ENCODE measurements around the gene TBL2. TPM values are rescaled to one million over a fixed set of nuclear protein-coding genes. Genes with fewer than 3 reads are reported as not detected.
"Not testable (repeated sequence)": the region's sequence is repeated elsewhere in the genome, so short reads cannot be mapped to it uniquely, and the experiment has no call there.

TBL2 gene
- total and polyA plus RNA-seq, 2 experiments from 2014 or later, result 65.3 to 80.3 TPM

DNA sequence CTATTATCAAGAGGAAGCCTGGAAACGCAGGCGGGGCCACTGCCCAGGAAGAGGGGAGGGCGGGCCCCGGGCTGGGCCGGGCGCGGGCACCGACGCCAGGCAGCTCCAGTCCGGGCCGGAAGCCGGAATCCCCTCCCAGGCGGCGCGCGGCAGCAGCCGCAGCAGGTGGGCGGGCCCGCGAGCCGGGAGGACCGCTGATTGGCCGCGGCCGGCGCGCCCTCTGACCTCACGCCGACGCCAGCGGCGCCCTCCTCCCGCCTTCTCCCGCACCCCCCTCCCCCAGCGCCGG, 21.3 kb downstream of the TBL2 start:
- peak overlapping the region; percentile 91 for H3K4me3 ChIP-seq
- peak; percentile 95 to 96 for DNase-seq (ENCODE audit: low read depth in 1 of 2, low spot score in 1 of 2)
- no peaks in the 10 kb centered on the region for H3K27me3 ChIP-seq
- TF ChIP-seq, protein P1, sequence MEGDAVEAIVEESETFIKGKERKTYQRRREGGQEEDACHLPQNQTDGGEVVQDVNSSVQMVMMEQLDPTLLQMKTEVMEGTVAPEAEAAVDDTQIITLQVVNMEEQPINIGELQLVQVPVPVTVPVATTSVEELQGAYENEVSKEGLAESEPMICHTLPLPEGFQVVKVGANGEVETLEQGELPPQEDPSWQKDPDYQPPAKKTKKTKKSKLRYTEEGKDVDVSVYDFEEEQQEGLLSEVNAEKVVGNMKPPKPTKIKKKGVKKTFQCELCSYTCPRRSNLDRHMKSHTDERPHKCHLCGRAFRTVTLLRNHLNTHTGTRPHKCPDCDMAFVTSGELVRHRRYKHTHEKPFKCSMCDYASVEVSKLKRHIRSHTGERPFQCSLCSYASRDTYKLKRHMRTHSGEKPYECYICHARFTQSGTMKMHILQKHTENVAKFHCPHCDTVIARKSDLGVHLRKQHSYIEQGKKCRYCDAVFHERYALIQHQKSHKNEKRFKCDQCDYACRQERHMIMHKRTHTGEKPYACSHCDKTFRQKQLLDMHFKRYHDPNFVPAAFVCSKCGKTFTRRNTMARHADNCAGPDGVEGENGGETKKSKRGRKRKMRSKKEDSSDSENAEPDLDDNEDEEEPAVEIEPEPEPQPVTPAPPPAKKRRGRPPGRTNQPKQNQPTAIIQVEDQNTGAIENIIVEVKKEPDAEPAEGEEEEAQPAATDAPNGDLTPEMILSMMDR (IDR thresholded peaks at IDR 0.05; ENCODE audit: low read depth, low read length), result no peak
- no peaks in the 10 kb centered on the region for H3K36me3 ChIP-seq
- H3K4me1 ChIP-seq (ENCODE audit: low read depth), result no peaks in the 10 kb centered on the region
- peak overlapping the region; percentile 100 for H3K27ac ChIP-seq
- no peaks in the 10 kb centered on the region for H3K9me3 ChIP-seq (ENCODE audit: low read depth)

DNA sequence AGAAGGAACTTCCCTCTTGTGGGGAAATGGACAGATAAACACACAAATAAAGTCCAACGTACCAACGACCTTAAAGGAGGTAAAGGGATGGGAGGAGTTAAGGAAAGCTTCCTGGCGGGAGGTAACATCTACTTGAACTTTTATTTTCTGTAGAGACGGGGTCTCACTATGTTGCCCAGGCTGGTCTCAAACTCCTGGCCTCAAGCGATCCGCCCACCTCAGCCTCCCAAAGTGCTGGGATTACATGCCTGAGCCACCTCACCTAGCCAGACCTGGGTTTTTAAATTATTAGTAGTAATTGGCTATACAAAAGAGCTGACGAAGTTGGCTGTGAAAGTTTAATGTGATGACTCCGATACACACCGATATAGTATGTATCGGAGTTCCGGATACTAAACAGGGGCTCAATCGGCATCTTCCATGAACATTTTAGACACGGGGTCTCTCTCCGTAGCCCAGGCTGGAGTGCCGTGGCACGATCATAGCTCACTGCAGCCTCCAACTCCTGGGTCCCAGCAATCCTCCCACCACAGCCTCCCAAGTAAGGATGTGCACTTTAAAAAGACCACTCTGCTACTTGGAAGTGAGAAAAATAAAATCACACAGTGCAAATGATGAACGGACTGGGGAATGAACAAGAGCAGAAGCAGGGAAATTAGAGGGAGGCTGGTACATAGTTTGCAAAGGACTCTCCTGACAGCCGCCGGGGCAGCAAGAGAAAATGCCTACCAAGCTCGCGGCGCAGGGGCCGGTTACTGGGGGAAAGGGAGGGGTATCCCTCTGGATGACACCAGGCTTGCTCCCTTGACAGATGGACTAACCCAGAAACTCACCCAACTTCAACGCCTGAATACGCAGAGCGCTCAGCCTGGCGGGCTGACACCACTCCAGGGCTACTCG, 21.9 kb downstream of the TBL2 start:
- no peaks in the 10 kb centered on the region for H3K27me3 ChIP-seq
- H3K27ac ChIP-seq, result peak overlapping the region; percentile 100
- no peaks in the 10 kb centered on the region for H3K4me1 ChIP-seq (ENCODE audit: low read depth)
- H3K9me3 ChIP-seq (ENCODE audit: low read depth), result no peaks in the 10 kb centered on the region
- H3K4me3 ChIP-seq, result peak overlapping the region; percentile 91
- H3K36me3 ChIP-seq, result peaks cover 4% of the 10 kb centered on the region
- TF ChIP-seq, protein P1 (IDR thresholded peaks at IDR 0.05; ENCODE audit: low read depth, low read length), result no peak
- no peak for DNase-seq (ENCODE audit: low read depth in 1 of 2, low spot score in 1 of 2)

DNA sequence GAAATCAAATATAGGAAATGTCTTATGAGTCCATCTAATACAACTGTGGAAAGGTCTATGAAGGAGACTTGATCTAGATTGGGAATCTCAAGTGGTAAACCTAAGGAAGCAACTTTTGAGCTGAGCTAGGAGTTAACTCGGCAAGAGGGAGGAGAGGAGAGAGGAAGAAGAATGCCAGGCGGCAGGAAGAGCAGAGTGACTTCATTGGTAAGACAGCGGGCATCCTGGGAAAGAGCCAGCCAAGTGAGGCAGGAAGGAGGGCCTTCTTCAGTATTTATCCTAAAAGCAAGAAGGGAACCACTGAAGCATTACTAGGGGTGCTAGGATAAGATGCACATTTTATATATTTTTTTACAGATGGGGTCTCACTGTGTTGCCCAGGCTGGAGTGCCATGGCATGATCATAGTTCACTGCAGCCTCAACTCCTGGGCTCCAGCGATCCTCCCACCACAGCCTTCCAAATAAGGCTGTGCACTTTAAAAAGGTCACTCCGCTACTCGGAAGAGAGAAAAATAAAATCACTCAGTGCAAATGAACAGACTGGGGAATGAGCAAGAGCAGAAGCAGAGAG, 22.9 kb downstream of the TBL2 start:
- Histone ChIP-seq H3K36me3 (peaks cover 8% of the 10 kb centered on the region), H3K27ac (peak overlapping the region; percentile 100), H3K4me3 (no peak overlapping the region), H3K9me3 (ENCODE audit: low read depth) (no peaks in the 10 kb centered on the region), H3K4me1 (ENCODE audit: low read depth) (no peaks in the 10 kb centered on the region), H3K27me3 (no peaks in the 10 kb centered on the region)
- peak in 1 of 2 donors; percentile 6 for DNase-seq (ENCODE audit: low read depth in 1 of 2, low spot score in 1 of 2)
- TF ChIP-seq, protein P1 (IDR thresholded peaks at IDR 0.05; ENCODE audit: low read depth, low read length), result no peak

DNA sequence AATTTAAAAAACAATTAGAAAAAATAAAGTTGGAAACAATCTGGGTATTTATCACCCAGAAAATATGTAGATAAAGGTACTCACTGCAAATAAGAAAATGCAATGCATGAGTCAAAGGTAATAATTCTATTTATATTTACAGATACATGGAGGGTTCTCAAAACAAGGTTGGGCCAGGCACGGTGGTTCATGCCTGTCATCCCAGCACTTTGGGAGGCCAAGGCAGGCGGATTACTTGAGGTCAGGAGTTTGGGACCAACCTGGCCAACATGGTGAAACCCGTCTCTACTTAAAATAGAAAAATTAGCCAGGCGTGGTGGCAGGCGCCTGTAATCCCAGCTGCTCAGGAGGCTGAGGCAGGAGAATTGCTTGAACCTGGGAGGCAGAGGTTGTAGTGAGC, 28.3 kb downstream of the TBL2 start:
- H3K4me3 ChIP-seq; DNase-seq (ENCODE audit: low read depth in 1 of 2, low spot score in 1 of 2); H3K27ac ChIP-seq; H3K9me3 ChIP-seq (ENCODE audit: low read depth); H3K27me3 ChIP-seq; H3K4me1 ChIP-seq (ENCODE audit: low read depth): not testable (repeated sequence)
- H3K36me3 ChIP-seq, result peaks cover 11% of the 10 kb centered on the region

DNA sequence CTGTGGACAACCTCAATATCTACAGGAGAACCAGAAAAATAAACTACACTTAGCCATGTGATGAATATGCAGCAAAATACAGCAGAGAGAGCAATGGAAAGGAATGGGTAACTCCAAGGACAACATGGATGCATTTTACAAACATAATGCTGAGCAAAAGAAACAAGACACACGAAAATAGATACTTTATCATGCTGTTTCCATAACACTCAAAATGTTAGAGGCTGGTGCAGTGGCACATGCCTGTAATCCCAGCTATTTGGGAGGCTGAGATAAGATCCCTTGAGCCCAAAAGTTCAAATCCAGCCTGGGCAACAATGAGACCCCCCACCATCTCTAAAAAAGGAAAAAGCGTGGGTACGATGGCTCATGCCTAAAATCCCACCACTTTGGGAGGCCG, 29.2 kb downstream of the TBL2 start:
- H3K4me3 ChIP-seq, result no peak overlapping the region
- no peaks in the 10 kb centered on the region for H3K9me3 ChIP-seq (ENCODE audit: low read depth)
- TF ChIP-seq, protein P1 (IDR thresholded peaks at IDR 0.05; ENCODE audit: low read depth, low read length), result no peak
- H3K27ac ChIP-seq, result no peak overlapping the region
- H3K4me1 ChIP-seq (ENCODE audit: low read depth), result no peaks in the 10 kb centered on the region
- H3K27me3 ChIP-seq, result no peaks in the 10 kb centered on the region
- no peak for DNase-seq (ENCODE audit: low read depth in 1 of 2, low spot score in 1 of 2)
- H3K36me3 ChIP-seq, result peaks cover 11% of the 10 kb centered on the region

DNA sequence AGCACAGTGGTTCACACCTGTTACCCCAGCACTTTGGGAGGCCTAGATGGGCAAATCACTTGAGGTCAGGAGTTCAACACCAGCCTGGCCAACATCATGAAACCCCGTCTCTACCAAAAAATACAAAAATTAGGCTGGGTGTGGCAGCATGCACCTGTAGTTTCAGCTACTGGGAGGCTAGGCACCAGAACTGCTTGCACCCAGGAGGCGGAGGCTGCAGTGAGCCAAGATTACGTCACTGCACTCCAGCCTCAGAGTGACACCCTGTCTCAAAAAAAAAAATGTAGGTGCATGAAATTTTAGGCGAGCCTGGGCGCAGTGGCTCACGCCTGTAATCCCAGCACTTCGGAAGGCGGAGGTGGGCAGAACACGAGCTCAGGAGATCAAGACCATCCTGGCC, 30.5 kb downstream of the TBL2 start:
- H3K9me3 ChIP-seq (ENCODE audit: low read depth), result no peaks in the 10 kb centered on the region
- TF ChIP-seq, protein P1 (IDR thresholded peaks at IDR 0.05; ENCODE audit: low read depth, low read length), result no peak
- H3K27ac ChIP-seq, result no peak overlapping the region
- no peaks in the 10 kb centered on the region for H3K27me3 ChIP-seq
- H3K4me1 ChIP-seq (ENCODE audit: low read depth), result no peaks in the 10 kb centered on the region
- no peak for DNase-seq (ENCODE audit: low read depth in 1 of 2, low spot score in 1 of 2)
- H3K36me3 ChIP-seq, result peaks cover 15% of the 10 kb centered on the region
- H3K4me3 ChIP-seq, result no peak overlapping the region
